ENCODE results near the gene ATP1B1.

The ATP1B1 gene

DNA sequence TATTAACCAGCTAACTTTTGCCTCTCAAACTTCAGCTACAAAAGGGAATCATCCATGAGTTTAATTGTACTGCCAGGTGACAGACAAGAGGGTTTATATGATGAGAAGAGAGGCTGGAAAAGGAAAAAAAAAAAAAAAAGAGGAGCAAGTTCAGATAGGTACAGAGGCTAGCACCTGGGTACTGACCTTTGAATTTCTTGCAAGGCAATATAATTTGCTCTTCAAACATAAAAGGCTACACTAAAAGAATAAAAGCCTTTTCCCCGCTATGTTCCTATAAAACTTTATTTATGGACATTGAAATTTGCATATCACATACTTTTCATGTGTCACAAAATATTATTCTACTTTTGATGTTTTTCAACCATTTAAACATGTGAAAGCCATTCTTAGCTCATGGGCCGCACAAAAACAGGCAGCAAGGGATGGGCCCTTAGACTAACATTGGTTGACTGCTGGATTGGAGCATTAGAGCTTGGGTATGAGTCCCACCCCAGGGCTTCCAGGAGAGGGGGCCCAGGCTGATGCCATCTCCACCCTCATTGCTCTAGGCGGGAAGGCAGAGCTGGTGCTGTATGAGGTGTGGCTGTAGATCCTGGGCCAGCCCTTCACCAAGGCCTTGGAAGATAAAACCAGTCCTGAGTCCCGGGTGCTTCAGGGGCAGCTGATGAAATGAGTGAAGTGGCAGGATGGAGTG, 44.3 kb downstream of the ATP1B1 start:
- H3K4me3 ChIP-seq (ENCODE audit: low read depth, low read length): no peak overlapping the region
- DNase-seq (ENCODE audit: low read depth, low spot score): no peak
- TF ChIP-seq, protein P1, sequence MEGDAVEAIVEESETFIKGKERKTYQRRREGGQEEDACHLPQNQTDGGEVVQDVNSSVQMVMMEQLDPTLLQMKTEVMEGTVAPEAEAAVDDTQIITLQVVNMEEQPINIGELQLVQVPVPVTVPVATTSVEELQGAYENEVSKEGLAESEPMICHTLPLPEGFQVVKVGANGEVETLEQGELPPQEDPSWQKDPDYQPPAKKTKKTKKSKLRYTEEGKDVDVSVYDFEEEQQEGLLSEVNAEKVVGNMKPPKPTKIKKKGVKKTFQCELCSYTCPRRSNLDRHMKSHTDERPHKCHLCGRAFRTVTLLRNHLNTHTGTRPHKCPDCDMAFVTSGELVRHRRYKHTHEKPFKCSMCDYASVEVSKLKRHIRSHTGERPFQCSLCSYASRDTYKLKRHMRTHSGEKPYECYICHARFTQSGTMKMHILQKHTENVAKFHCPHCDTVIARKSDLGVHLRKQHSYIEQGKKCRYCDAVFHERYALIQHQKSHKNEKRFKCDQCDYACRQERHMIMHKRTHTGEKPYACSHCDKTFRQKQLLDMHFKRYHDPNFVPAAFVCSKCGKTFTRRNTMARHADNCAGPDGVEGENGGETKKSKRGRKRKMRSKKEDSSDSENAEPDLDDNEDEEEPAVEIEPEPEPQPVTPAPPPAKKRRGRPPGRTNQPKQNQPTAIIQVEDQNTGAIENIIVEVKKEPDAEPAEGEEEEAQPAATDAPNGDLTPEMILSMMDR (IDR thresholded peaks at IDR 0.05; ENCODE audit: low read depth, low read length): no peak
- in situ Hi-C loops (cut with HindIII; ENCODE audit: low sequenced_read_pairs): no loop called here

DNA sequence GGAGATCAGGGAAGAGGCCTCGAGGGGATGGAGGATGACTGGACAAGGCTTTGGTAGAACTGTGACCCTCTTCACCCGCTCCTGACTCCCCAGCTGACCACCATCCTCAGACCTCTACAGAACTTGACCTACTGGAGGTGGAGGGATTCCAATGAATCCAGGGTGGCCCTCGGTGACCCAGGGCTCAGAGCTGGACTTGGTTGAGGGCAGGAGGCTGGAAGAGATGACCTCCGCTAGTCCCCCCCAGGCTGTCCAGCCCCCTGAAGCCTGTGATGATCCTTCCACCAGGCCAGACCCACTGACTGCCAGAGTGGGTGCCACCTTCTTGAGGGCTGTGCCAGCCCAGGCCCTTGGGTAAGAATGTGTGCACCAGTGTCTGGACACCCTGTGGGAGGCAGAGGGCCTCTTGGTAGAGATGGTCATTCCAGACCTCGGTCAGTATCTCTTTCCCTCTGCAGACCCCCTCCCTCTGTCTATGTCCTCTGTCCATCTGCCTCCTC, 44.9 kb downstream of the ATP1B1 start:
- no peak for DNase-seq (ENCODE audit: low read depth, low spot score)
- no peak overlapping the region for H3K4me3 ChIP-seq (ENCODE audit: low read depth, low read length)
- TF ChIP-seq, protein P1 (IDR thresholded peaks at IDR 0.05; ENCODE audit: low read depth, low read length): no peak
- in situ Hi-C loops (cut with HindIII; ENCODE audit: low sequenced_read_pairs): no loop called here

DNA sequence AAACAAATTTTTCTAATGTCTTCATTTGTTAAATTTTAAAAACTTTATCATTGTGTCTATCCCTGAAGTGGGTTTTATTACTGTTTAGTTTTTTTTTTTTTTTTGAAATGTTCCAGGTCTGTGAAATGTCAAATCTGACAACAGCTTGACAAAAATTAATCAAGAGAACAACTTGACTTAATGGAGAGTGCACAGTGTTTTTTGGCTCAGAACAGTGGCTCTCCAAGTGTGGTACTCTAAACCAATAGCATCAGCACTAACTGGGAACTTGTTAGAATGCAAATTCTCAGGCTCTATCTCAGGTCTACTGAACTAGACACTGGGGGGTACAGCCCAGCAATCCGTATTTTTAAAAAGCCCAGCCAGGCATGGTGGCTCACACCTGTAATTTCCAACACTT, 49.2 kb downstream of the ATP1B1 start:
- in situ Hi-C loops (cut with HindIII; ENCODE audit: low sequenced_read_pairs): no loop called here
- TF ChIP-seq, protein P1 (IDR thresholded peaks at IDR 0.05; ENCODE audit: low read depth, low read length): no peak
- DNase-seq (ENCODE audit: low read depth, low spot score): no peak
- H3K4me3 ChIP-seq (ENCODE audit: low read depth, low read length): no peak overlapping the region

DNA sequence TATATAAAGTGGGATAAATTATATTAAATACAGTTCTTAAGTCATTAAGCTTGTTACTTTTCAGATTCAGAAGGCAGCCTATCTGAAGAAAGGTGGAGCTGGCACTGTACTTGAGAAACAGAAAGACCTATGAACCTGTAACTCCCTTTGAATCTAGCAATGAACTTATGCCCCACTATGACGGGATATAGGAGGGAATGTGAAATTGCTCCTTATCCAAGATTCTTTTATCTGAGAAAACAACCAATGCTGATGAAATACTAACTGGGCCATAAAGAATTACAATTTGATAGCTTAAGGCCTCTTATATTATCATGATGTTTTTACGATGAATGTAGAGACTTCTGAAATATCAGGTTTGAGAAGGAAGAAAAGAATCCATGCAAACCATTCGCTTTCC, 50.1 kb downstream of the ATP1B1 start:
- TF ChIP-seq, protein P1 (IDR thresholded peaks at IDR 0.05; ENCODE audit: low read depth, low read length): no peak
- H3K4me3 ChIP-seq (ENCODE audit: low read depth, low read length): no peak overlapping the region
- in situ Hi-C loops (cut with HindIII; ENCODE audit: low sequenced_read_pairs): no loop called here
- no peak for DNase-seq (ENCODE audit: low read depth, low spot score)

DNA sequence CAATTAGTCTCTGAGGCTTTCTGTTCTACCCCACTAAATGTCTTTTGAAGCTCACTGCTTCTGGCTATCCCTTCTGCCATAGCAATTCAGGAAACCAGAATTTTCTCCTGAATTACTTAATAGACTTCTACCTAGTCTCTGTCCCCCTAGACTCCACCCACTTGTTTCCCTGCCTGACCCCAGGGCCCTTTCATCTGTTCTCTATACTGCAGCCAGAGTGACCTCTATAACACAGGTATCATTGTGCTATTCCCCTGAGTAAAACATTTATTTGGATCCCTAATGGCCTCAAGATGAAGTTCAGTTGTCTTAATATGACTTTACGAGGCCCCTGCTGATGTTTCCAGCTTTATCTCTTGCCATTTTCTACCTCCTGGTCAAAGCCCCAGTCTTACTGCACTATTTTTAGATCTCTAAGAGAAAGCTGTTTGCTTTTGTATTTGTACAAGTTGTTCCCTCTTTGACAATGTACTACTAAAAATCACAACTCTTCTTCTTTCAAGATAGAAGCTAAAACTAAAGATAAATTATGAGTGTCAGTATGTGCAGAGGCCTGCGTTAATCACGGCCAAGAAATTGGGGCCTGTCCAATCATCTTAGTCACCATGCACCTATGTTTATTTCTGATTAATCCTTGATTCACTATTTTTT, 54.5 kb downstream of the ATP1B1 start:
- TF ChIP-seq, protein P1 (IDR thresholded peaks at IDR 0.05; ENCODE audit: low read depth, low read length): no peak
- peak; percentile 24 for DNase-seq (ENCODE audit: low read depth, low spot score)
- in situ Hi-C loops (cut with HindIII; ENCODE audit: low sequenced_read_pairs): no loop called here

DNA sequence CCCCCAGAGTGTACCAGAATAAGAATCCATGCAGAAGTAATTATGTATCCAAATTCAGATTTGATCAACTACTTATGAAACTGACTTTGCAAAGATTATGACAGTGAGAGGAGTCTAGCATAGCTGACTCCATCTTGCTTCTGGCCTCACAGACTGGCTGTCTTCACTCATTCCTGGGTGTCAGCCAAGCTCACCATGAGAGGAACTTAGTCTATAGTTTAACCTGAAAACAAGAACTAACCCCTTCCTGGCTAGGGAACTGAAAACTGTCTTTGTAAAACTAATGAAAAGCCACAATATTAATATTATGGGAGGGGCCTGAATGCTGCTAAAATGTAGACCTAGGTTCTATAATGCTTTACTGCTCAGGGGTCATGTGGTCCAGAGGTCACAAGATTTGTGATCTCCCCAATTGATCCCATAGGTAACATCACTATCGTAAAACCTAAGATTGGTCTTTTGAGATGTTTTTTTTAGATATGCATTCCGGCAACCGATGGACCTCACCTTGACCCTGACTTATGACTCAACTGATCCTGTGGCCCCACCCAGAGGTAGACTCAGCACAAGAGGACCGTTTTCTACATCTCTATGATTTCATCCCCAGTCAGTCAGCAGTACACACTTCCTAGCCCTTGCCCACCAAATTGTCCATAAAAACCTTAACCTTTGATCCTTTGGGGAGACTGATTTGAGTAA, 55.2 kb downstream of the ATP1B1 start:
- DNase-seq (ENCODE audit: low read depth, low spot score): peak; percentile 30
- TF ChIP-seq, protein P1 (IDR thresholded peaks at IDR 0.05; ENCODE audit: low read depth, low read length): no peak
- in situ Hi-C loops (cut with HindIII; ENCODE audit: low sequenced_read_pairs): no loop called here
- no peak overlapping the region for H3K4me3 ChIP-seq (ENCODE audit: low read depth, low read length)

More for the DNA sequence above, 54.5 kb downstream of the ATP1B1 start:
- H3K4me3 ChIP-seq (ENCODE audit: low read depth, low read length): no peak overlapping the region

All from astrocyte of the spinal cord (primary cell).